ENCODE measurements around the gene MTARC2. TPM values are rescaled to one million over a fixed set of nuclear protein-coding genes. Genes with fewer than 3 reads are reported as not detected.

Gene MTARC2
- total and polyA plus RNA-seq, 2 of the 13 experiments (the other 11 are each of a cell fraction or from before 2014, with no cell fraction given) = 8.5 to 10.1 TPM

GRCh38 chr1:220748089-220748934 lies at the start of gene MTARC2 (continued):
- no peak for TF ChIP-seq ARID3A (IDR thresholded peaks at IDR 0.05; ENCODE audit: low read depth, low read length)
- no peak for TF ChIP-seq CENPBD1 (CRISPR knock-in tag; IDR thresholded peaks at IDR 0.05; ENCODE audit: borderline replicate concordance, low read depth)
- TF ChIP-seq FOXA1 (IDR thresholded peaks at IDR 0.05) = no peak
- peak; percentile 37 for TF ChIP-seq FOXA1 (CRISPR knock-in tag; IDR thresholded peaks at IDR 0.05)
- no peak for TF ChIP-seq SNRNP70 (IDR thresholded peaks at IDR 0.05; ENCODE audit: low read depth, low read length)
- no peak; the same call in 1 of the 2 replicates for TF ChIP-seq NCOR1 (IDR thresholded peaks at IDR 0.05; ENCODE audit: borderline replicate concordance, low read length)
- TF ChIP-seq LBX2 (CRISPR knock-in tag; IDR thresholded peaks at IDR 0.05; ENCODE audit: borderline replicate concordance) = peak; percentile 83; the same call in 1 of the 2 replicates
- no peak; the same call in 1 of the 2 replicates for TF ChIP-seq RNF2 (conservative IDR thresholded peaks at IDR 0.05; ENCODE audit: low read depth)
- 0 out of 2 replicates have a peak, but pooled peaks have one; percentile 65 for TF ChIP-seq IRF9 (CRISPR knock-in tag; IDR thresholded peaks at IDR 0.05; ENCODE audit: borderline replicate concordance)
- TF ChIP-seq ZNF232 (CRISPR knock-in tag; IDR thresholded peaks at IDR 0.05; ENCODE audit: borderline replicate concordance) = peak; percentile 70; the same call in 1 of the 2 replicates
- 0 out of 2 replicates have a peak, but pooled peaks have one; percentile 18 for TF ChIP-seq STAT5B (CRISPR knock-in tag; IDR thresholded peaks at IDR 0.05)
- peak; percentile 41; the same call in 1 of the 2 replicates for TF ChIP-seq FOSL2 (CRISPR knock-in tag; IDR thresholded peaks at IDR 0.05)
- TF ChIP-seq ZNF282 (IDR thresholded peaks at IDR 0.05; ENCODE audit: partially characterized antibody) = no peak
- TF ChIP-seq ZNF878 (CRISPR knock-in tag; IDR thresholded peaks at IDR 0.05) = no peak; the same call in 1 of the 2 replicates
- no peak for TF ChIP-seq ZNF207 (IDR thresholded peaks at IDR 0.05; ENCODE audit: borderline replicate concordance)
- TF ChIP-seq TFE3 (CRISPR knock-in tag; IDR thresholded peaks at IDR 0.05) = 0 out of 2 replicates have a peak, but pooled peaks have one; percentile 26
- TF ChIP-seq SALL1 (CRISPR knock-in tag; IDR thresholded peaks at IDR 0.05) = peak; percentile 86
- TF ChIP-seq SMAD1 (CRISPR knock-in tag; IDR thresholded peaks at IDR 0.05; ENCODE audit: borderline replicate concordance, low read depth) = no peak
- no peak for TF ChIP-seq ZNF850 (CRISPR knock-in tag; conservative IDR thresholded peaks at IDR 0.05)
- no peak for TF ChIP-seq GPBP1L1 (CRISPR knock-in tag; IDR thresholded peaks at IDR 0.05)
- no peak for TF ChIP-seq ZNF256 (CRISPR knock-in tag; conservative IDR thresholded peaks at IDR 0.05)
- no peak for TF ChIP-seq HNRNPK (IDR thresholded peaks at IDR 0.05; ENCODE audit: low read depth, low read length, poor library complexity, severe bottlenecking)

Data from HepG2 (cell line).